C4-2B (cell line): Measurements from ENCODE around the gene PLCL2.

Experiments used
- H3K27ac ChIP-seq: fragments of 450-650 bp; 2 replicates; pipeline ENCODE4 v1.5.1; 2017
- ZFX ChIP-seq: fragments of 450-650 bp; IDR thresholded peaks from 2 replicates; pipeline ENCODE4 v1.6.1; 2017
- TF ChIP-seq, protein P1 (sequence below): fragments of 450-650 bp; conservative IDR thresholded peaks from 2 replicates; pipeline ENCODE4 v1.5.1; 2017; ENCODE audit warnings: mild to moderate bottlenecking

PLCL2 gene

DNA sequence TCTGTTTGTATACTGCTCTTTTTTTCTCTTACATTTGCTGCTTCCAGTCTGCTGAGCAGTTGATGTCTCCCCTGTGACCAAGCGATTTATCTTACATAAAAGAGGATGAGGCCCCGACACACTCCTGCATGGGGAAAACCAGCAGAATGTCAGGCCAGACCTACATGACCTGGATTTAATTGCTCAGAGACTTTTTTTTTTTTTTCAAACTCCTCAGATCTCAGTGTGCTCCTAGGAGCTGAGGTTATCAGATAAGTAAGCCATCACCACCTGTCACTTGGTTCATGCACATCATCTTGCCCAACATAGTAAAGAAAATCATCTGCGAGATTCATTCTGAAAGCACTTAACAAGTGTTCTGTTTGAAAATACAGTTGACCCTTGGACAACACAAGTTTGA, 163.1 kb downstream of the PLCL2 start:
- H3K27ac ChIP-seq: no peak overlapping the region
- TF ChIP-seq ZFX: no peak
- TF ChIP-seq, protein P1, sequence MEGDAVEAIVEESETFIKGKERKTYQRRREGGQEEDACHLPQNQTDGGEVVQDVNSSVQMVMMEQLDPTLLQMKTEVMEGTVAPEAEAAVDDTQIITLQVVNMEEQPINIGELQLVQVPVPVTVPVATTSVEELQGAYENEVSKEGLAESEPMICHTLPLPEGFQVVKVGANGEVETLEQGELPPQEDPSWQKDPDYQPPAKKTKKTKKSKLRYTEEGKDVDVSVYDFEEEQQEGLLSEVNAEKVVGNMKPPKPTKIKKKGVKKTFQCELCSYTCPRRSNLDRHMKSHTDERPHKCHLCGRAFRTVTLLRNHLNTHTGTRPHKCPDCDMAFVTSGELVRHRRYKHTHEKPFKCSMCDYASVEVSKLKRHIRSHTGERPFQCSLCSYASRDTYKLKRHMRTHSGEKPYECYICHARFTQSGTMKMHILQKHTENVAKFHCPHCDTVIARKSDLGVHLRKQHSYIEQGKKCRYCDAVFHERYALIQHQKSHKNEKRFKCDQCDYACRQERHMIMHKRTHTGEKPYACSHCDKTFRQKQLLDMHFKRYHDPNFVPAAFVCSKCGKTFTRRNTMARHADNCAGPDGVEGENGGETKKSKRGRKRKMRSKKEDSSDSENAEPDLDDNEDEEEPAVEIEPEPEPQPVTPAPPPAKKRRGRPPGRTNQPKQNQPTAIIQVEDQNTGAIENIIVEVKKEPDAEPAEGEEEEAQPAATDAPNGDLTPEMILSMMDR: no peak

- no peak overlapping the region for H3K27ac ChIP-seq
- TF ChIP-seq ZFX: no peak
- TF ChIP-seq, protein P1: no peak
These were observed 165.3 kb downstream of the PLCL2 start for GRCh38 chr3:17050071-17050470.

DNA sequence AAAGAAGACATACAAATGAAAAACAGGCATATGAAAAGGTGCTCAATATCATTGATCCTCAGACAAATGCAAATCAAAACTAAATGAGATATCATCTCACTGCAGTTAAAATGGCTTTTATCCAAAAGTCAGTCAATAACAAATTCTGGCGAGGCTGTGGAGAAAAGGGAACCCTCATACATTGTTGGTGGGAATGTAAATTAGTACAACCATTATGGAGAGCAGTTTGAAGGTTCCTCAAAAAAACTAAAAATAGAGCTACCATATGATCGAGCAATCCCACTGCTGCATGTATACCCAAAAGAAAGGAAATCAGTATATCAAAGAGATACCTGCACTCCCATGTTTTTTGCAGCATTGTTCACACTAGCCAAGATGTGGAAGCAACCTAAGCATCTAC, 165.8 kb downstream of the PLCL2 start:
- no peak overlapping the region for H3K27ac ChIP-seq
- TF ChIP-seq ZFX: no peak
- TF ChIP-seq, protein P1: no peak

- TF ChIP-seq ZFX: no peak
- TF ChIP-seq, protein P1: no peak
- no peak overlapping the region for H3K27ac ChIP-seq
These were observed 167.6 kb downstream of the PLCL2 start for GRCh38 chr3:17052363-17052762.

GRCh38 chr3:17054301-17054981, 169.7 kb downstream of the PLCL2 start:
- TF ChIP-seq, protein P1: no peak
- no peak for TF ChIP-seq ZFX

DNA sequence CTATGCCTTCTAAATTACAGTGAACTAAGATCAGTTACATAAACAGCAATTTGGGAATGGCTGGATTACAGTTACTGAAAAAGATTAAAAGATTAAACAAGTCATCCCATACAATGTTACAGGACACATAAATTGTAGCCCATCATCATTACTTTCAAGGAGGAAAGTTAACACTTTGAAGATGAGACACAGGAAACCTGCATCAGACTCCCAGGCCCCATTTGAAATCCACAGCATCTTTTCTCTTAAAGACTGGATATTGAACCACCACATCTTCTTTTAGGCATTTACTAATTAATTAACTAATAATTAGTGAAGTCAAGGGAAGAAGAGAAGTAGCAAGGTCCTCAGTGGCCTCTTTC, 170.2 kb downstream of the PLCL2 start:
- TF ChIP-seq ZFX: no peak
- TF ChIP-seq, protein P1: no peak
- no peak overlapping the region for H3K27ac ChIP-seq

More at GRCh38 chr3:17054301-17054981, 169.7 kb downstream of the PLCL2 start:
- H3K27ac ChIP-seq: no peak overlapping the region

DNA sequence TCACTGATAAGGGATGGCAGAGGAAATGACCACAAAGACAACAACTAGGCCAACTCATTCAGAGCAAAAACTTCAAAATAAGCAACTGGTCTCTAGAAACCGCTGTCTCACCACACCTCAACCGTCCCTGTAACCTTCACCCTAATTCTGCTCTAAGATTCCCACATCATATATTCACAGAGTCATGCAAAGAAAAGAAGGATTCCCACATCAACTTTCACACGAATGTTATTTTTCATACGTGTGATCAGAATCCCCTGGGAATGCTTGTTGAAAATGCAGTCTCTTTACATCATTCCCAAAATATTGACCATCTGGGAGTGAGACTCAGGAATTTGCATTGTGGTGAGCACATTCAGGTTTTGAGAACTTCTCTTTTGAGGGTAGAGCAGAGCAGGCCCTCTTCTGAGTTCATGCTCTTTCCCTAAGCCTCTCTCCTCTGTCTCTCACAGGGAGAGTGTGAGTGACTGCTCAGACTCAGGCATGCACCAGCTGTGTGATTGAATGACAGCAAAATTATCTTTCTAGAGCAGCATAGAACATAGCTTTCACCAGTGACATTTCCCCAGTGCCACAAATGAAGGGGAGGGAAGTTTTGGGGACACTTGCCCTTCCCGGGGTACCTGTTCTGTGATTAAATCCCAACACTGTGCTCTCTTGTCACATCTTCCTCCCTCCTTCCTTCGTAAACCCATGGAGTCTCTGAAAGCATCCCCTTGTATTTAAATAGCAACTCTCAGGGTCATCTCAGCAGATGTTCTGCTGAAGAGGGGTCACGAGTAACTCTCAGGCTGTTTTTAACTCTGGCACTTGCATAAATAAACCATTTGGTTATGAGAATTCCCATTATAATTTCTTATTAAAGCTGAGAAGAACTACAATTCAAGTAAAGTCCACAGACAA, 170.9 kb downstream of the PLCL2 start:
- H3K27ac ChIP-seq: no peak overlapping the region
- TF ChIP-seq ZFX: no peak
- TF ChIP-seq, protein P1: no peak
